ENCODE measurements around the gene OSBPL6.

DNA sequence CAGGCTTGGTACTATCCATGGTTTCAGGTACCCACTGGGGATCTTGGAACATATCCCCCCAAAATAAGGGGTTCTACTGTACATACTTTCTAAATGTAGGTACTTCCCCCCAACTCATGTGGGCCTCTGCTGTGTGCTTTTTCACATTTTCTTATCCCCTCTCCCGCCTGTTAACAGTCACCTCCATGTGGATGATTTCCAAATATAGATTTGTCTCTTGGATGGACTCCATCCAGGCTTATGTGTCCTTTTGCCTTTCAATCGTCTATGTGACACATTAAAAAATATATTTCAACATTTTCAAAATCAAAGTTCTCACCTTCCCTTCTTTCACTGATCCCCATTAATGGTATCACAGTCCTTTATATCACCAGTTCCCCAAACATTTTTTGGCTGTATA is 44.4 kb downstream of the OSBPL6 start:
- TF ChIP-seq, protein P1, sequence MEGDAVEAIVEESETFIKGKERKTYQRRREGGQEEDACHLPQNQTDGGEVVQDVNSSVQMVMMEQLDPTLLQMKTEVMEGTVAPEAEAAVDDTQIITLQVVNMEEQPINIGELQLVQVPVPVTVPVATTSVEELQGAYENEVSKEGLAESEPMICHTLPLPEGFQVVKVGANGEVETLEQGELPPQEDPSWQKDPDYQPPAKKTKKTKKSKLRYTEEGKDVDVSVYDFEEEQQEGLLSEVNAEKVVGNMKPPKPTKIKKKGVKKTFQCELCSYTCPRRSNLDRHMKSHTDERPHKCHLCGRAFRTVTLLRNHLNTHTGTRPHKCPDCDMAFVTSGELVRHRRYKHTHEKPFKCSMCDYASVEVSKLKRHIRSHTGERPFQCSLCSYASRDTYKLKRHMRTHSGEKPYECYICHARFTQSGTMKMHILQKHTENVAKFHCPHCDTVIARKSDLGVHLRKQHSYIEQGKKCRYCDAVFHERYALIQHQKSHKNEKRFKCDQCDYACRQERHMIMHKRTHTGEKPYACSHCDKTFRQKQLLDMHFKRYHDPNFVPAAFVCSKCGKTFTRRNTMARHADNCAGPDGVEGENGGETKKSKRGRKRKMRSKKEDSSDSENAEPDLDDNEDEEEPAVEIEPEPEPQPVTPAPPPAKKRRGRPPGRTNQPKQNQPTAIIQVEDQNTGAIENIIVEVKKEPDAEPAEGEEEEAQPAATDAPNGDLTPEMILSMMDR (conservative IDR thresholded peaks at IDR 0.05 in 1 of 2, IDR thresholded peaks at IDR 0.05 in 1 of 2; ENCODE audit: extremely low read depth in 1 of 2, insufficient read depth in 1 of 2, low read depth in 1 of 2, low read length in 2 of 2): no peak
- TF ChIP-seq EZH2 (IDR thresholded peaks at IDR 0.05; ENCODE audit: borderline replicate concordance, low read length): no peak
